Urinary bladder (tissue), 4 donors: ENCODE measurements around the gene CARMIL1. TPM values are rescaled to one million over a fixed set of nuclear protein-coding genes. Genes with fewer than 3 reads are reported as not detected.

Source experiments
- DNase-seq: peaks from one replicate; pipeline ENCODE4 v3.0.0-alpha.2; 2015; ENCODE audit errors: extremely low spot score
- H3K27ac ChIP-seq: one replicate; pipeline ENCODE4 v1.5.1; 2013; ENCODE audit warnings: low read depth, mild to moderate bottlenecking, moderate library complexity
- H3K36me3 ChIP-seq: one replicate; pipeline ENCODE4 v1.6.1; 2013; ENCODE audit warnings: mild to moderate bottlenecking, moderate library complexity; ENCODE audit not compliant: insufficient read depth
- H3K4me1 ChIP-seq: one replicate; pipeline ENCODE4 v1.6.1; 2013; ENCODE audit warnings: mild to moderate bottlenecking, moderate library complexity; ENCODE audit not compliant: insufficient read depth
- H3K4me3 ChIP-seq: one replicate; pipeline ENCODE4 v1.5.1; 2013; ENCODE audit warnings: low read depth, low read length
- WGBS: extraction: QIAGEN DNeasy Blood & Tissue Kit; methylation state at CpG from one replicate; pipeline ENCODE4 v1.1.7; 2013; 5-methylcytosine and 5-hydroxymethylcytosine counted together
- polyA plus RNA-seq: library from polyadenylated mRNA; stranded (reverse); fragments of 200-250 nt; gene quantifications from one replicate; pipeline ENCODE4 v1.2.3, GENCODE V29; 2013
- total RNA-seq: library from RNA; depleted of rRNA; stranded (reverse); fragments of >200 nt; gene quantifications from one replicate; pipeline ENCODE4 v1.2.3, GENCODE V29; 2014
- donor health status: healthy with polysubstance abuse.
- donor health status: healthy.

Gene CARMIL1
- total and polyA plus RNA-seq, 2 donors: 11.1 to 26.5 TPM

- 69% methylated on average over 3 of the region's 3 CpGs for WGBS
- Histone ChIP-seq H3K36me3 (no peaks in the 10 kb centered on the region), H3K4me1 (no peaks in the 10 kb centered on the region), H3K4me3 (no peak overlapping the region), H3K27ac (no peak overlapping the region)
- DNase-seq: no peak
These were observed 274.3 kb downstream of the CARMIL1 start for GRCh38 chr6:25553502-25553901.

GRCh38 chr6:25555188-25555587 lies 276.0 kb downstream of the CARMIL1 start:
- no peak for DNase-seq
- Histone ChIP-seq H3K4me3 (no peak overlapping the region), H3K27ac (no peak overlapping the region), H3K4me1 (no peaks in the 10 kb centered on the region), H3K36me3 (no peaks in the 10 kb centered on the region)
- WGBS: over 99% methylated on average over 2 of the region's 2 CpGs

GRCh38 chr6:25556516-25556915 lies 277.3 kb downstream of the CARMIL1 start:
- 23% methylated on average over 10 of the region's 10 CpGs for WGBS
- DNase-seq: peak; percentile 21

GRCh38 chr6:25558155-25558817 lies 279.1 kb downstream of the CARMIL1 start:
- Histone ChIP-seq H3K27ac (no peak overlapping the region), H3K4me3 (no peak overlapping the region), H3K36me3 (no peaks in the 10 kb centered on the region), H3K4me1 (no peaks in the 10 kb centered on the region)
- no peak for DNase-seq
- 63% methylated on average over 3 of the region's 3 CpGs for WGBS

More at GRCh38 chr6:25556516-25556915, 277.3 kb downstream of the CARMIL1 start:
- H3K4me3 ChIP-seq: no peak overlapping the region
- no peaks in the 10 kb centered on the region for H3K4me1 ChIP-seq
- H3K27ac ChIP-seq: no peak overlapping the region
- no peaks in the 10 kb centered on the region for H3K36me3 ChIP-seq

- no peak overlapping the region for H3K4me3 ChIP-seq
- H3K27ac ChIP-seq: no peak overlapping the region
- no peaks in the 10 kb centered on the region for H3K4me1 ChIP-seq
- no peak for DNase-seq
- H3K36me3 ChIP-seq: no peaks in the 10 kb centered on the region
- WGBS: 60% methylated on average over 2 of the region's 2 CpGs
These were observed 281.7 kb downstream of the CARMIL1 start for GRCh38 chr6:25560865-25561264.

GRCh38 chr6:25564943-25565342 lies 285.8 kb downstream of the CARMIL1 start:
- Histone ChIP-seq H3K36me3 (no peaks in the 10 kb centered on the region), H3K4me3 (no peak overlapping the region), H3K4me1 (no peaks in the 10 kb centered on the region), H3K27ac (no peak overlapping the region)
- DNase-seq: no peak

- WGBS: 68% methylated on average over 2 of the region's 2 CpGs
- Histone ChIP-seq H3K27ac (no peak overlapping the region), H3K36me3 (no peaks in the 10 kb centered on the region), H3K4me3 (no peak overlapping the region), H3K4me1 (no peaks in the 10 kb centered on the region)
- DNase-seq: no peak
These were observed 291.4 kb downstream of the CARMIL1 start for GRCh38 chr6:25570578-25570977.

GRCh38 chr6:25576919-25577318 lies 297.7 kb downstream of the CARMIL1 start:
- Histone ChIP-seq H3K4me1 (no peaks in the 10 kb centered on the region), H3K4me3 (no peak overlapping the region), H3K36me3 (no peaks in the 10 kb centered on the region), H3K27ac (no peak overlapping the region)
- WGBS: 85% methylated on average over 2 of the region's 2 CpGs
- DNase-seq: no peak

GRCh38 chr6:25578538-25578937 lies 299.4 kb downstream of the CARMIL1 start:
- Histone ChIP-seq H3K4me1 (no peaks in the 10 kb centered on the region), H3K27ac (no peak overlapping the region), H3K4me3 (no peak overlapping the region), H3K36me3 (no peaks in the 10 kb centered on the region)
- DNase-seq: no peak

GRCh38 chr6:25579391-25579883 lies 300.3 kb downstream of the CARMIL1 start:
- WGBS: 95% methylated on average over 2 of the region's 2 CpGs
- no peak for DNase-seq
- H3K36me3 ChIP-seq: no peaks in the 10 kb centered on the region
- H3K4me3 ChIP-seq: no peak overlapping the region
- no peak overlapping the region for H3K27ac ChIP-seq
- H3K4me1 ChIP-seq: no peaks in the 10 kb centered on the region

- 78% methylated on average over 4 of the region's 4 CpGs for WGBS
- no peak overlapping the region for H3K27ac ChIP-seq
- no peaks in the 10 kb centered on the region for H3K36me3 ChIP-seq
- H3K4me3 ChIP-seq: no peak overlapping the region
- DNase-seq: no peak
- no peaks in the 10 kb centered on the region for H3K4me1 ChIP-seq
These were observed 300.8 kb downstream of the CARMIL1 start for GRCh38 chr6:25579902-25580495.

GRCh38 chr6:25582101-25582500 lies 302.9 kb downstream of the CARMIL1 start:
- Histone ChIP-seq H3K4me3 (no peak overlapping the region), H3K27ac (no peak overlapping the region), H3K4me1 (no peaks in the 10 kb centered on the region), H3K36me3 (no peaks in the 10 kb centered on the region)
- 90% methylated on average over 4 of the region's 4 CpGs for WGBS
- no peak for DNase-seq

GRCh38 chr6:25583099-25583498 lies 303.9 kb downstream of the CARMIL1 start:
- DNase-seq: no peak
- no peaks in the 10 kb centered on the region for H3K36me3 ChIP-seq
- no peak overlapping the region for H3K4me3 ChIP-seq
- no peaks in the 10 kb centered on the region for H3K4me1 ChIP-seq
- no peak overlapping the region for H3K27ac ChIP-seq

GRCh38 chr6:25583906-25584305 lies 304.7 kb downstream of the CARMIL1 start:
- H3K4me3 ChIP-seq: no peak overlapping the region
- 60% methylated on average over 3 of the region's 3 CpGs for WGBS
- no peaks in the 10 kb centered on the region for H3K36me3 ChIP-seq
- no peaks in the 10 kb centered on the region for H3K4me1 ChIP-seq
- H3K27ac ChIP-seq: no peak overlapping the region
- DNase-seq: no peak
